Esophagus squamous epithelium (tissue), 4 donors: ENCODE results near the gene NRG3.

ENCODE experiments used
- CTCF ChIP-seq, 6 experiments: fragments of 450-650 bp in 4 of 6; fragments of 200-600 bp in 2 of 6; sonication (generic) in 2 of 6; IDR thresholded peaks; one replicate each; pipeline ENCODE4 v1.5.1; 2016 to 2019; ENCODE audit warnings: antibody characterized with exemption in 6 of 6, mild to moderate bottlenecking in 4 of 6, moderate library complexity in 4 of 6
- POLR2A ChIP-seq, 4 donors: fragments of 450-650 bp; IDR thresholded peaks; one replicate each; pipeline ENCODE4 v1.6.1; 2017; ENCODE audit warnings: antibody characterized with exemption in 4 of 4, mild to moderate bottlenecking in 4 of 4, moderate library complexity in 3 of 4

- TF ChIP-seq POLR2A (IDR thresholded peaks at IDR 0.05) (no peak), CTCF (IDR thresholded peaks at IDR 0.05) (no peak)
These were observed 393.0 kb downstream of the NRG3 start for GRCh38 chr10:82267960-82268359.
